Body of pancreas (tissue), 4 donors: ENCODE measurements around the gene OSMR. TPM values are rescaled to one million over a fixed set of nuclear protein-coding genes. Genes with fewer than 3 reads are reported as not detected.
"Not testable (repeated sequence)": the region's sequence is repeated elsewhere in the genome, so short reads cannot be mapped to it uniquely, and the experiment has no call there.

Experiments used
- ATAC-seq: fragments of 150-250 bp; one replicate; pipeline ENCODE4 v1.9.1; 2016
- DNase-seq, 4 donors: peaks; one replicate each; pipeline ENCODE4 v3.0.0-alpha.2; 2019
- H3K27ac ChIP-seq, 4 donors: fragments of 200-600 bp; sonication (generic); 1 replicate in 3 of 4; 2 replicates in 1 of 4; pipeline versions ENCODE4 v1.5.1 to v1.6.1; 2016 to 2019; ENCODE audit warnings: mild to moderate bottlenecking in 1 of 4, mixed read lengths in 1 of 4, moderate library complexity in 1 of 4
- H3K27me3 ChIP-seq, 2 donors: fragments of 200-600 bp; sonication (generic); one replicate each; pipeline ENCODE4 v1.6.0; 2016; ENCODE audit warnings: mild to moderate bottlenecking in 1 of 2
- H3K36me3 ChIP-seq, 2 donors: fragments of 200-600 bp; sonication (generic); replicated peaks in 1 of 2; 2 replicates each; pipeline ENCODE4 v1.5.1; 2016; ENCODE audit warnings: low read depth in 2 of 2; ENCODE audit not compliant: insufficient read depth in 1 of 2
- H3K4me1 ChIP-seq: fragments of 200-600 bp; sonication (generic); one replicate; pipeline ENCODE4 v1.6.0; 2016
- H3K4me3 ChIP-seq, 2 donors: fragments of 200-600 bp; sonication (generic); 1 replicate in 1 of 2; 2 replicates in 1 of 2; pipeline ENCODE4 v1.5.1; 2016 to 2019
- H3K9me3 ChIP-seq, 3 donors: fragments of 200-600 bp; sonication (generic); 1 replicate in 2 of 3; 2 replicates in 1 of 3; pipeline ENCODE4 v1.5.1; 2016
- POLR2A ChIP-seq, 3 donors: fragments of 450-650 bp; IDR thresholded peaks; one replicate each; pipeline ENCODE4 v1.6.1; 2016; ENCODE audit warnings: antibody characterized with exemption in 3 of 3, mild to moderate bottlenecking in 2 of 3
- WGBS, 2 donors: methylation state at CpG; one replicate each; pipeline ENCODE4 v1.1.5; 2017; 5-methylcytosine and 5-hydroxymethylcytosine counted together
- intact Hi-C: fragments of 100-400 bp; cut with DNase I; formaldehyde crosslinking; loops from one replicate; pipeline ENCODE4 v1.15.1; 2023
- total RNA-seq, 2 donors: library from RNA; depleted of rRNA; stranded (reverse); fragments of >200 nt; gene quantifications; one replicate each; pipeline ENCODE4 v1.1.0, GENCODE V29; 2016
- TF ChIP-seq, protein P1 (sequence below), 7 experiments: fragments of 450-650 bp in 4 of 7; fragments of 200-600 bp in 3 of 7; sonication (generic) in 3 of 7; IDR thresholded peaks; one replicate each; pipeline ENCODE4 v1.5.1; 2016 to 2019; ENCODE audit warnings: antibody characterized with exemption in 7 of 7

Gene OSMR
- total RNA-seq, 2 donors from 2014 or later: 11.7 to 22.4 TPM

DNA sequence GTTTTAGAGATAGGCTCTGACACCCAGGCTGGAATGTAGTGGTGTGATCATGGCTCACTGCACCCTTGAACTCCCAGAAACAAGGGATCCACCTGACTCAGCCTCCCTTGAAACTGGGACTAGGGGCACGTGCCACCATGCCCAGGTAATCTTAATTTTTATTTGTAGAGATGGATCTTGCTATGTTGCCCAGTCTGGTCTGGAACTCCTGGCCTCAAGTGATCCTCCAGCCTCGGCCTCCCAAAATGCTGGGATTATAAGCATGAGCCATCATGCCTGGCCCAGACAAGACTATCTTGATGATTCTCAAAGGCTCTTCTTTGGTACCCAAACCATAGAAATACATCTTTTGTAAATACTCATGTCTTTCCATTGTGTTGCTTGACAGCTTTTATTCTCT lies 10.8 kb downstream of the OSMR start:
- no peaks in the 10 kb centered on the region for H3K36me3 ChIP-seq
- ATAC-seq (no peak), DNase-seq (no peak)
- H3K4me3 ChIP-seq: no peak overlapping the region
- H3K4me1 ChIP-seq: no peaks in the 10 kb centered on the region
- H3K27ac ChIP-seq: no peak overlapping the region
- TF ChIP-seq POLR2A (IDR thresholded peaks at IDR 0.05): no peak
- 91 to 94% methylated on average over 2 of the region's 2 CpGs for WGBS, 2 donors
- intact Hi-C loops: no loop called here
- H3K9me3 ChIP-seq: no peaks in the 10 kb centered on the region
- H3K27me3 ChIP-seq: no peaks in the 10 kb centered on the region

DNA sequence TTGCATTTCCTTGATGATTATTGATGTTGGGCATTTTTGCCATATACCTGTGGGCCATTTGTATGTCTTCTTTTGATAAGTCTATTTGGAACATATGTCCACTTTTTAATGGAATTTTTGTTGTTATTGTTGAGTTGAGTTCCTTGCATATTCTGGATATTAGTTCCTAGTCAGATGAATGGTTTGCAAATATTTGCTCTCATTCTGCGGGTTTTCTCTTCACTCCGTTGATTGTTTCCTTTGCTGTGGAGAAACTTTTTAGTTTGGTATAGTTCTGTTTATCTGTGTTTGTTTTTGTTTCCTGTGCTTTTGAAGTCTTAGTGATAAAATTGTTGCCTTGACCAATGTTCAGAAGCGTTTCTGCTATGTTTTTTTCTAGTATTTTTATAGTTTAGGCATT lies 13.0 kb downstream of the OSMR start:
- H3K27ac ChIP-seq: no peak overlapping the region
- 43 to 58% methylated on average over 3 of the region's 3 CpGs for WGBS, 2 donors
- intact Hi-C loops: no loop called here
- H3K4me1 ChIP-seq: no peaks in the 10 kb centered on the region
- ATAC-seq: no peak
- H3K27me3 ChIP-seq: no peaks in the 10 kb centered on the region
- no peak for DNase-seq
- TF ChIP-seq, protein P1, sequence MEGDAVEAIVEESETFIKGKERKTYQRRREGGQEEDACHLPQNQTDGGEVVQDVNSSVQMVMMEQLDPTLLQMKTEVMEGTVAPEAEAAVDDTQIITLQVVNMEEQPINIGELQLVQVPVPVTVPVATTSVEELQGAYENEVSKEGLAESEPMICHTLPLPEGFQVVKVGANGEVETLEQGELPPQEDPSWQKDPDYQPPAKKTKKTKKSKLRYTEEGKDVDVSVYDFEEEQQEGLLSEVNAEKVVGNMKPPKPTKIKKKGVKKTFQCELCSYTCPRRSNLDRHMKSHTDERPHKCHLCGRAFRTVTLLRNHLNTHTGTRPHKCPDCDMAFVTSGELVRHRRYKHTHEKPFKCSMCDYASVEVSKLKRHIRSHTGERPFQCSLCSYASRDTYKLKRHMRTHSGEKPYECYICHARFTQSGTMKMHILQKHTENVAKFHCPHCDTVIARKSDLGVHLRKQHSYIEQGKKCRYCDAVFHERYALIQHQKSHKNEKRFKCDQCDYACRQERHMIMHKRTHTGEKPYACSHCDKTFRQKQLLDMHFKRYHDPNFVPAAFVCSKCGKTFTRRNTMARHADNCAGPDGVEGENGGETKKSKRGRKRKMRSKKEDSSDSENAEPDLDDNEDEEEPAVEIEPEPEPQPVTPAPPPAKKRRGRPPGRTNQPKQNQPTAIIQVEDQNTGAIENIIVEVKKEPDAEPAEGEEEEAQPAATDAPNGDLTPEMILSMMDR (IDR thresholded peaks at IDR 0.05): no peak
- TF ChIP-seq POLR2A (IDR thresholded peaks at IDR 0.05): no peak
- H3K9me3 ChIP-seq: no peaks in the 10 kb centered on the region
- H3K36me3 ChIP-seq: no peaks in the 10 kb centered on the region
- no peak overlapping the region for H3K4me3 ChIP-seq

DNA sequence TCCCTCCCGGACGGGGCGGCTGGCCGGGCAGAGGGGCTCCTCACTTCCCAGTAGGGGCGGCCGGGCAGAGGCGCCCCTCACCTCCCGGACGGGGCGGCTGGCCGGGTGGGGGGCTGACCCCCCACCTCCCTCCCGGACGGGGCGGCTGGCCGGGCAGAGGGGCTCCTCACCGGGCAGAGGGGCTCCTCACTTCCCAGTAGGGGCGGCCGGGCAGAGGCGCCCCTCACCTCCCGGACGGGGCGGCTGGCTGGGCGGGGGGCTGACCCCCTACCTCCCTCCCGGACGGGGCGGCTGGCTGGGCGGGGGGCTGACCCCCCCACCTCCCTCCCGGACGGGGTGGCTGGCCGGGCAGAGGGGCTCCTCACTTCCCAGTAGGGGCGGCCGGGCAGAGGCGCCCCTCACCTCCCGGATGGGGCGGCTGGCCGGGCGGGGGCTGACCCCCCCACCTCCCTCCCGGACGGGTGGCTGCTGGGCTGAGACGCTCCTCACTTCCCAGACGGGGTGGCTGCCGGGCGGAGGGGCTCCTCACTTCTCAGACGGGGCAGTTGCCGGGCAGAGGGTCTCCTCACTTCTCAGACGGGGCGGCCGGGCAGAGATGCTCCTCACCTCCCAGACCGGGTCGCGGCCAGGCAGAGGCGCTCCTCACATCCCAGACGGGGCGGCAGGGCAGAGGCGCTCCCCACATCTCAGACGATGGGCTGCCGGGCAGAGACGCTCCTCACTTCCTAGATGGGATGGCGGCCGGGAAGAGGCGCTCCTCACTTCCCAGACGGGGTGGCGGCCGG lies 16.4 kb downstream of the OSMR start:
- intact Hi-C loops, H3K4me1 ChIP-seq, H3K36me3 ChIP-seq, H3K27ac ChIP-seq, H3K4me3 ChIP-seq, H3K27me3 ChIP-seq, ATAC-seq, DNase-seq: not testable (repeated sequence)
- H3K9me3 ChIP-seq: peaks cover 0 to 11% (median 0%) of the 10 kb centered on the region in 3 donors
- 95% methylated on average over 19 of the region's 64 CpGs; no CpG with 5 or more reads in 1 of the 2 donors for WGBS, 2 donors

DNA sequence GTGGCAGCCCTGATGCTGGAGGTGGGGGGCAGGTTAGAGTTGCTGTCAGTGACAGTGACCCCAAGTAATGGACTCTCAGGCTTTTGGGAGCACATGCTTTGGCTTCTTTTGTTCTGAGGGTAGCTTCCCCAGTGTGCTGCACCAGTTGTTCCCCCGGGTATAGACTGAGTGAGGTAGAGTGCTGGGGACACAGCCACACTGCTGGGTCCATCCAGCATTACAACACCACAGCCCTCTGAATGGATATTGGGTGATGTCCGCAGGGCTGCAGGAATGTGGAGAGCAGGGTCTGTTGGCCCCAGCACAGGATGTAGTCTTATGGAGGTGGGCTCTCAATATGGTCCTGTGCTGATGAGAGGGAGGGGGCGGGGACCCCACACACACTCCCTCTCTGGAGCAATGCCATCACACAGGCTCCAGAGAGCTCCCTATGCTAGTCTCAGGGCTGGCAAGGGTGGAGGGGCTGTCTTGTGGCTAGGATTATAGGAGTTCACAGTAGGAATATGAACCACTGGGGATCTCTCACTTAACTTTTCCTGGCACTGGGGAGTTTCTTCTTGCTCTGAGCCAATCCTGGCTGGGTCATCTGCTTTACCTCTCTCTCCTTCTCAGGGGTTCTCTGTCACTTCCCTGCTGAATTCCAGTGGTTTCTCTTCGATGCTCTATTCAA lies 20.7 kb downstream of the OSMR start:
- intact Hi-C loops: no loop called here
- ATAC-seq (no peak), DNase-seq (no peak)
- no peak overlapping the region for H3K4me3 ChIP-seq
- peaks cover 0 to 11% (median 0%) of the 10 kb centered on the region in 3 donors for H3K9me3 ChIP-seq
- no peak for TF ChIP-seq POLR2A (IDR thresholded peaks at IDR 0.05)
- TF ChIP-seq, protein P1 (IDR thresholded peaks at IDR 0.05): no peak
- H3K36me3 ChIP-seq: peaks cover 0 to 2% of the 10 kb centered on the region in 2 donors
- no peaks in the 10 kb centered on the region for H3K4me1 ChIP-seq
- WGBS, 2 donors: 84% methylated on average over 3 to 4 of the region's 4 CpGs
- no peaks in the 10 kb centered on the region for H3K27me3 ChIP-seq
- no peak overlapping the region for H3K27ac ChIP-seq

DNA sequence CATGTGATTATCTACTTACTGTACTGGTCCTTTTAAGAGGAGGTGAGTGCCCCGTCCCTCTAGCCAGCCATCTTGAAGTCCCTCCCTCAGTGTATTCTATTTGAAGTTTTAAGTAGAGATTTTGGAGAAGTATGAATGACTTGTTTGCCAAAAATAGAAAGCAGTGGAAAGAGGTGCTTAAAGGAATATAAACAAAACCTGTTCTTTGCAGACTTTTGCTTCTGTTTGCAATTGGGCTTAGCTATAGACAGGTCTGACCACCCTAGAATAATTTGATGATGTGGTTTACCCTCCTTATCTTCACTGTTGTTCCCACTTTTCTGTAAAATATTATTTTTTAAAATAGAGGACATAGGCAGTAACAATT lies 21.2 kb downstream of the OSMR start:
- no peak for DNase-seq
- Histone ChIP-seq H3K4me3 (no peak overlapping the region), H3K27ac (no peak overlapping the region), H3K9me3 (peaks cover 0 to 11% (median 0%) of the 10 kb centered on the region in 3 donors), H3K27me3 (no peaks in the 10 kb centered on the region), H3K36me3 (peaks cover 0 to 2% of the 10 kb centered on the region in 2 donors), H3K4me1 (peaks cover 3% of the 10 kb centered on the region)
- no peak for ATAC-seq
- 77 to 83% methylated on average over 1 of the region's 1 CpG for WGBS, 2 donors
- intact Hi-C loops: no loop called here
- TF ChIP-seq POLR2A (IDR thresholded peaks at IDR 0.05): no peak
- TF ChIP-seq, protein P1 (IDR thresholded peaks at IDR 0.05): no peak
